ENCODE measurements around the gene HS2ST1.

- TF ChIP-seq, protein P1, sequence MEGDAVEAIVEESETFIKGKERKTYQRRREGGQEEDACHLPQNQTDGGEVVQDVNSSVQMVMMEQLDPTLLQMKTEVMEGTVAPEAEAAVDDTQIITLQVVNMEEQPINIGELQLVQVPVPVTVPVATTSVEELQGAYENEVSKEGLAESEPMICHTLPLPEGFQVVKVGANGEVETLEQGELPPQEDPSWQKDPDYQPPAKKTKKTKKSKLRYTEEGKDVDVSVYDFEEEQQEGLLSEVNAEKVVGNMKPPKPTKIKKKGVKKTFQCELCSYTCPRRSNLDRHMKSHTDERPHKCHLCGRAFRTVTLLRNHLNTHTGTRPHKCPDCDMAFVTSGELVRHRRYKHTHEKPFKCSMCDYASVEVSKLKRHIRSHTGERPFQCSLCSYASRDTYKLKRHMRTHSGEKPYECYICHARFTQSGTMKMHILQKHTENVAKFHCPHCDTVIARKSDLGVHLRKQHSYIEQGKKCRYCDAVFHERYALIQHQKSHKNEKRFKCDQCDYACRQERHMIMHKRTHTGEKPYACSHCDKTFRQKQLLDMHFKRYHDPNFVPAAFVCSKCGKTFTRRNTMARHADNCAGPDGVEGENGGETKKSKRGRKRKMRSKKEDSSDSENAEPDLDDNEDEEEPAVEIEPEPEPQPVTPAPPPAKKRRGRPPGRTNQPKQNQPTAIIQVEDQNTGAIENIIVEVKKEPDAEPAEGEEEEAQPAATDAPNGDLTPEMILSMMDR (IDR thresholded peaks at IDR 0.05; ENCODE audit: low read depth, low read length), result no peak
- no peak for TF ChIP-seq MYC (IDR thresholded peaks at IDR 0.05; ENCODE audit: low read depth, low read length)
- TF ChIP-seq, protein P2, sequence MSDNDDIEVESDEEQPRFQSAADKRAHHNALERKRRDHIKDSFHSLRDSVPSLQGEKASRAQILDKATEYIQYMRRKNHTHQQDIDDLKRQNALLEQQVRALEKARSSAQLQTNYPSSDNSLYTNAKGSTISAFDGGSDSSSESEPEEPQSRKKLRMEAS (IDR thresholded peaks at IDR 0.05; ENCODE audit: low read depth, low read length), result no peak
- TF ChIP-seq POLR2A (IDR thresholded peaks at IDR 0.05; ENCODE audit: extremely low read depth, insufficient read length), result no peak
Observed at GRCh38 chr1:87149241-87150041, 235.0 kb downstream of the HS2ST1 start.

Measured in NB4 (cell line).